IMR-90 (cell line): ENCODE data around the gene KDF1. TPM values are rescaled to one million over a fixed set of nuclear protein-coding genes. Genes with fewer than 3 reads are reported as not detected.
A peak's percentile ranks its signal among the peaks of the same experiment; 100 is the strongest.

ENCODE experiments used
- ATAC-seq: fragments of 200-7000 bp; cut with Tn5 transposase; 2 replicates; pipeline ENCODE4 v1.9.1; 2020; ENCODE audit warnings: low read depth, mild to moderate bottlenecking, moderate library complexity
- BruUV-seq: library from RNA; stranded (reverse); fragments of 400-500 nt; replicated peaks from 2 replicates; lab custom pipeline; 2021; lab: Mats Ljungman, UMichigan
- CTCF ChIA-PET: fragments of 300-600 bp; formaldehyde crosslinking; extraction: SDS; loops from one replicate; lab custom pipeline; 2021; ENCODE audit warnings: antibody characterized with exemption; lab: Yijun Ruan, JAX
- POLR2A ChIA-PET: fragments of 300-600 bp; sonication (Branson Sonifier 250); formaldehyde crosslinking; loops from one replicate; lab custom pipeline; 2022; ENCODE audit warnings: antibody characterized with exemption; ENCODE audit not compliant: unreplicated experiment; lab: Charles Lee
- DNase-seq: peaks from one replicate; pipeline ENCODE4 v3.0.0; 2013
- H2AFZ ChIP-seq: replicated peaks from 2 replicates; pipeline ENCODE3; 2013; ENCODE audit warnings: low read length, mild to moderate bottlenecking; ENCODE audit not compliant: poor library complexity
- H2AK5ac ChIP-seq: 2 replicates; pipeline ENCODE4 v1.6.1; 2013; ENCODE audit warnings: low read depth, low read length, inconsistent platforms
- H2AK9ac ChIP-seq: replicated peaks from 2 replicates; pipeline ENCODE3; 2013; ENCODE audit warnings: mild to moderate bottlenecking, low read depth, low read length, moderate library complexity; ENCODE audit not compliant: poor library complexity
- H2BK120ac ChIP-seq: 2 replicates; pipeline ENCODE4 v1.6.1; 2013; ENCODE audit warnings: low read depth, low read length, inconsistent platforms
- H2BK15ac ChIP-seq: 3 replicates; pipeline ENCODE4 v1.6.1; 2013; ENCODE audit warnings: low read depth, low read length, inconsistent platforms
- H2BK20ac ChIP-seq: 2 replicates; pipeline ENCODE4 v1.6.1; 2013; ENCODE audit warnings: low read depth, mild to moderate bottlenecking, inconsistent platforms, low read length, moderate library complexity
- H2BK5ac ChIP-seq: 2 replicates; pipeline ENCODE4 v1.6.1; 2013; ENCODE audit warnings: mild to moderate bottlenecking, low read depth, low read length, inconsistent platforms; ENCODE audit not compliant: poor library complexity, severe bottlenecking
- H3K14ac ChIP-seq: replicated peaks from 2 replicates; pipeline ENCODE4 v1.6.1; 2013; ENCODE audit warnings: low read depth, low read length, inconsistent platforms
- H3K18ac ChIP-seq: 2 replicates; pipeline ENCODE4 v1.6.1; 2013; ENCODE audit warnings: low read depth, low read length, control low read depth
- H3K23ac ChIP-seq: 2 replicates; pipeline ENCODE4 v1.6.1; 2013; ENCODE audit warnings: low read depth, low read length, inconsistent platforms
- H3K27ac ChIP-seq: 2 replicates; pipeline ENCODE4 v1.5.1; 2013; ENCODE audit warnings: mild to moderate bottlenecking, control low read depth, low read length; ENCODE audit not compliant: insufficient read depth
- H3K27me3 ChIP-seq: 2 replicates; pipeline ENCODE4 v1.6.1; 2013; ENCODE audit warnings: low read length; ENCODE audit not compliant: control insufficient read depth, insufficient read depth
- H3K36me3 ChIP-seq: 2 replicates; pipeline ENCODE4 v1.6.1; 2013; ENCODE audit warnings: low read length, mixed read lengths; ENCODE audit not compliant: control insufficient read depth, insufficient read depth
- H3K4ac ChIP-seq: 2 replicates; pipeline ENCODE4 v1.6.1; 2013; ENCODE audit warnings: low read depth, low read length, inconsistent platforms
- H3K4me1 ChIP-seq: 2 replicates; pipeline ENCODE4 v1.6.1; 2013; ENCODE audit warnings: low read length, mixed read lengths; ENCODE audit not compliant: control insufficient read depth, insufficient read depth
- H3K4me2 ChIP-seq: 2 replicates; pipeline ENCODE4 v1.6.1; 2013; ENCODE audit warnings: low read depth, mild to moderate bottlenecking, control low read depth, low read length, moderate library complexity
- H3K4me3 ChIP-seq: 2 replicates; pipeline ENCODE4 v1.5.1; 2013; ENCODE audit warnings: low read depth, mild to moderate bottlenecking, control low read depth, low read length, moderate library complexity; ENCODE audit not compliant: insufficient read depth
- H3K56ac ChIP-seq: 2 replicates; pipeline ENCODE4 v1.6.1; 2013; ENCODE audit warnings: low read length, inconsistent platforms; ENCODE audit not compliant: insufficient read depth; ENCODE audit errors: extremely low read depth
- H3K79me1 ChIP-seq, 2 experiments: 2 replicates each; pipeline ENCODE4 v1.6.1; 2013; ENCODE audit warnings: low read length in 2 of 2, inconsistent platforms in 1 of 2, low read depth in 1 of 2
- H3K9ac ChIP-seq: 2 replicates; pipeline ENCODE4 v1.6.1; 2013; ENCODE audit warnings: low read depth, low read length, control low read depth
- H3K9me1 ChIP-seq: 2 replicates; pipeline ENCODE4 v1.6.1; 2013; ENCODE audit warnings: low read length, inconsistent platforms; ENCODE audit not compliant: insufficient read depth
- H3K9me3 ChIP-seq: 2 replicates; pipeline ENCODE4 v1.6.1; 2013; ENCODE audit warnings: low read length; ENCODE audit not compliant: control insufficient read depth, insufficient read depth
- H4K20me1 ChIP-seq: 2 replicates; pipeline ENCODE4 v1.6.1; 2013; ENCODE audit warnings: low read length, inconsistent platforms; ENCODE audit not compliant: insufficient read depth
- H4K5ac ChIP-seq: 2 replicates; pipeline ENCODE4 v1.6.1; 2013; ENCODE audit warnings: mild to moderate bottlenecking, low read depth, low read length, control low read depth
- H4K8ac ChIP-seq, 2 experiments: 2 replicates each; pipeline ENCODE4 v1.6.1; 2013; ENCODE audit warnings: low read depth in 2 of 2, low read length in 2 of 2, control low read depth in 1 of 2, inconsistent platforms in 1 of 2
- H4K91ac ChIP-seq: 2 replicates; pipeline ENCODE4 v1.6.1; 2013; ENCODE audit warnings: low read depth, low read length, inconsistent platforms; ENCODE audit not compliant: insufficient read depth
- CEBPB ChIP-seq: IDR thresholded peaks from 2 replicates; pipeline ENCODE4 v1.6.1; 2012; ENCODE audit warnings: low read depth, low read length, improper control_type of control experiment
- SMC3 ChIP-seq: fragments of 150-350 bp; IDR thresholded peaks from 2 replicates; pipeline ENCODE4 v1.6.1; 2016; ENCODE audit warnings: low read depth, mild to moderate bottlenecking, antibody characterized with exemption, low read length, moderate library complexity
- WGBS, 2 experiments: methylation state at CpG; one replicate each; pipeline versions ENCODE4 v1.1.5 to v1.1.7; 2013; ENCODE audit warnings: missing lambda C conversion rate in 2 of 2; ENCODE audit not compliant: insufficient read length in 1 of 2; ENCODE audit errors: extremely low coverage in 2 of 2; 5-methylcytosine and 5-hydroxymethylcytosine counted together
- dilution Hi-C: fragments of 300-500 bp; cut with HindIII; formaldehyde crosslinking; loops from one replicate; pipeline ENCODE4 v1.14.3; 2018; ENCODE audit warnings: low sequenced_read_pairs; ENCODE audit not compliant: unreplicated experiment
- in situ Hi-C: fragments of 300-500 bp; cut with MboI; formaldehyde crosslinking; loops from 3 replicates; pipeline ENCODE4 v1.14.3; 2019; ENCODE audit warnings: low sequenced_read_pairs, inconsistent platforms, mixed read lengths
- intact Hi-C: fragments of 100-400 bp; cut with micrococcal nuclease; formaldehyde crosslinking; loops from 2 replicates; pipeline ENCODE4 v1.10.0; 2022
- polyA plus RNA-seq, 3 experiments: library from polyadenylated mRNA; depleted of rRNA; stranded (reverse); fragments of >200 nt; gene quantifications; 2 replicates each; pipeline ENCODE4 v1.2.3, GENCODE V29; 2012; ENCODE audit warnings: low replicate concordance in 1 of 3
- total RNA-seq: library from RNA; depleted of rRNA; stranded (reverse); fragments of >200 nt; gene quantifications from 2 replicates; pipeline ENCODE4 v1.2.3, GENCODE V29; 2012

Gene KDF1
- total and polyA plus RNA-seq, 2 of the 4 experiments (the other 2 are of a cell fraction) = not detected

- no peak overlapping the region for H3K9ac ChIP-seq
- WGBS, 2 experiments = 83% methylated on average over 1 of the region's 4 CpGs; no CpG with 5 or more reads in 1 of the 2 experiments
- no peak overlapping the region for H2AK5ac ChIP-seq
- H3K4me2 ChIP-seq = no peak overlapping the region
- peak overlapping the region; percentile 78 for H2AFZ ChIP-seq
- no peak overlapping the region for H2BK120ac ChIP-seq
- H4K20me1 ChIP-seq = no peaks in the 10 kb centered on the region
- H3K27me3 ChIP-seq = no peaks in the 10 kb centered on the region
- peaks cover 12% of the 10 kb centered on the region; the same call in 1 of the 2 replicates for H3K9me1 ChIP-seq
- H2BK5ac ChIP-seq = no peak overlapping the region
- POLR2A ChIA-PET = no interaction called here
- ATAC-seq (no peak), DNase-seq (no peak)
- no peak overlapping the region for H3K18ac ChIP-seq
- H3K14ac ChIP-seq = no peak overlapping the region
- dilution Hi-C loops = no loop called here
- H4K8ac ChIP-seq = no peak overlapping the region; a peak in 1 of 4 replicates
- no peak overlapping the region for H3K56ac ChIP-seq
- in situ Hi-C loops = no loop called here
- TF ChIP-seq SMC3 (no peak), CEBPB (peak; percentile 77)
- no peaks in the 10 kb centered on the region for H3K79me1 ChIP-seq
- H3K23ac ChIP-seq = no peak overlapping the region
- H3K9me3 ChIP-seq = no peaks in the 10 kb centered on the region
- no TSS peak for BruUV-seq
- no peaks in the 10 kb centered on the region for H3K36me3 ChIP-seq
- intact Hi-C loops = no loop called here
- no peak overlapping the region for H3K4ac ChIP-seq
- no peak overlapping the region for H4K91ac ChIP-seq
- H2AK9ac ChIP-seq = peak overlapping the region; percentile 88
- no peak overlapping the region for H2BK20ac ChIP-seq
- CTCF ChIA-PET = interaction anchor here (0.6 to 1.0 kb wide), 2 partner anchors 9 to 447 kb away, joined by 3 to 6 read pairs; no protein-coding TSS in a partner anchor
- H4K5ac ChIP-seq = no peak overlapping the region
- peaks cover 3% of the 10 kb centered on the region; the same call in 1 of the 2 replicates for H3K4me1 ChIP-seq
- H3K4me3 ChIP-seq = no peak overlapping the region
- no peak overlapping the region for H2BK15ac ChIP-seq
- no peak overlapping the region for H3K27ac ChIP-seq
These were observed 12.6 kb upstream of the KDF1 start for GRCh38 chr1:26972821-26973220.
